HUES48 (cell line): Measurements from ENCODE around the gene JARID2.
A peak's percentile ranks its signal among the peaks of the same experiment; 100 is the strongest.
"Not testable (repeated sequence)": the region's sequence is repeated elsewhere in the genome, so short reads cannot be mapped to it uniquely, and the experiment has no call there.

ENCODE experiments used
- H3K27ac ChIP-seq: one replicate; pipeline ENCODE4 v1.7.0; 2013; ENCODE audit warnings: low read depth, low read length, inconsistent platforms
- H3K27me3 ChIP-seq: 2 replicates; pipeline ENCODE4 v1.6.1; 2013; ENCODE audit warnings: mild to moderate bottlenecking, low read length; ENCODE audit not compliant: control insufficient read depth, insufficient read depth
- H3K36me3 ChIP-seq: 2 replicates; pipeline ENCODE4 v1.6.1; 2013; ENCODE audit warnings: low read length; ENCODE audit not compliant: control insufficient read depth, insufficient read depth
- H3K4me1 ChIP-seq: 2 replicates; pipeline ENCODE4 v1.6.1; 2013; ENCODE audit warnings: mild to moderate bottlenecking, low read length; ENCODE audit not compliant: control insufficient read depth, insufficient read depth
- H3K4me3 ChIP-seq: 2 replicates; pipeline ENCODE4 v1.5.1; 2013; ENCODE audit warnings: mild to moderate bottlenecking, low read depth, low read length
- H3K9ac ChIP-seq: 2 replicates; pipeline ENCODE4 v1.6.1; 2013; ENCODE audit warnings: mild to moderate bottlenecking, low read depth, low read length, moderate library complexity
- H3K9me3 ChIP-seq: 2 replicates; pipeline ENCODE4 v1.6.1; 2013; ENCODE audit warnings: low read length; ENCODE audit not compliant: control insufficient read depth, insufficient read depth

JARID2 gene

GRCh38 chr6:15320693-15321092 is 74.8 kb downstream of the JARID2 start:
- Histone ChIP-seq H3K4me3 (no peak overlapping the region), H3K9ac (no peak overlapping the region), H3K27me3 (no peaks in the 10 kb centered on the region), H3K4me1 (peaks cover 82% of the 10 kb centered on the region), H3K9me3 (no peaks in the 10 kb centered on the region), H3K36me3 (no peaks in the 10 kb centered on the region; the same call in 1 of the 2 replicates), H3K27ac (no peak overlapping the region)

- peaks cover 89% of the 10 kb centered on the region for H3K4me1 ChIP-seq
- H3K4me3 ChIP-seq = no peak overlapping the region
- no peaks in the 10 kb centered on the region; the same call in none of the 2 replicates for H3K36me3 ChIP-seq
- no peaks in the 10 kb centered on the region for H3K9me3 ChIP-seq
- H3K9ac ChIP-seq = no peak overlapping the region
- H3K27ac ChIP-seq = no peak overlapping the region
- no peaks in the 10 kb centered on the region for H3K27me3 ChIP-seq
Observed at GRCh38 chr6:15322184-15322583, 76.3 kb downstream of the JARID2 start.

- Histone ChIP-seq H3K27ac (peak overlapping the region; percentile 47), H3K27me3 (no peaks in the 10 kb centered on the region), H3K36me3 (peaks cover under 1% of the 10 kb centered on the region), H3K4me3 (no peak overlapping the region), H3K9ac (no peak overlapping the region), H3K9me3 (no peaks in the 10 kb centered on the region), H3K4me1 (peaks cover 89% of the 10 kb centered on the region)
Observed at GRCh38 chr6:15322781-15323536, 77.1 kb downstream of the JARID2 start.

DNA sequence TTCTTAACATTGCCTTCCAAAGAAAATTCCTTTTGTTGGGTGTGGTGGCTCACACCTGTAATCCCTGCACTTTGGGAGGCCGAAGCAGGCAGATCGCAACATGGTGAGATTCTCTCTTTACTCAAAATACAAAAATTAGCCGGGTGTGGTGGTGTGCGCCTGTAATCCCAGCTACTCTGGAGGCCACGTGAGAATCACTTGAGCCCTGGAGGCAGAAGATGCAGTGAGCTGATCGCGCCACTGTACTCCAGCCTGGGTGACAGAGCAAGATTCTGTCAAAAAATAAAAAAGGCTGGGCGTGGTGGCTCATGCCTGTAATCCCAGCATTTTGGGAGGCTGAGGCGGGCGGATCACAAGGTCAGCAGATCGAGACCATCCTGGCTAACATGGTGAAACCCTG is 77.7 kb downstream of the JARID2 start:
- not testable (repeated sequence) for H3K36me3 ChIP-seq, H3K9ac ChIP-seq, H3K9me3 ChIP-seq, H3K27me3 ChIP-seq, H3K4me3 ChIP-seq
- Histone ChIP-seq H3K27ac (peak overlapping the region; percentile 43), H3K4me1 (peaks cover 89% of the 10 kb centered on the region)

GRCh38 chr6:15324427-15324985 is 78.6 kb downstream of the JARID2 start:
- Histone ChIP-seq H3K4me3 (no peak overlapping the region), H3K27me3 (no peaks in the 10 kb centered on the region), H3K9me3 (no peaks in the 10 kb centered on the region), H3K9ac (no peak overlapping the region), H3K4me1 (peaks cover 89% of the 10 kb centered on the region), H3K36me3 (peaks cover 9% of the 10 kb centered on the region), H3K27ac (no peak overlapping the region)

GRCh38 chr6:15325540-15325955 is 79.7 kb downstream of the JARID2 start:
- Histone ChIP-seq H3K4me3 (no peak overlapping the region), H3K27ac (peak overlapping the region; percentile 3), H3K27me3 (no peaks in the 10 kb centered on the region), H3K4me1 (peaks cover 89% of the 10 kb centered on the region), H3K9me3 (no peaks in the 10 kb centered on the region), H3K36me3 (peaks cover 9% of the 10 kb centered on the region), H3K9ac (no peak overlapping the region)

- Histone ChIP-seq H3K4me1 (peaks cover 89% of the 10 kb centered on the region), H3K9ac (no peak overlapping the region), H3K27ac (no peak overlapping the region), H3K36me3 (peaks cover 9% of the 10 kb centered on the region), H3K4me3 (no peak overlapping the region), H3K9me3 (no peaks in the 10 kb centered on the region), H3K27me3 (no peaks in the 10 kb centered on the region)
Observed at GRCh38 chr6:15326067-15326614, 80.3 kb downstream of the JARID2 start.

DNA sequence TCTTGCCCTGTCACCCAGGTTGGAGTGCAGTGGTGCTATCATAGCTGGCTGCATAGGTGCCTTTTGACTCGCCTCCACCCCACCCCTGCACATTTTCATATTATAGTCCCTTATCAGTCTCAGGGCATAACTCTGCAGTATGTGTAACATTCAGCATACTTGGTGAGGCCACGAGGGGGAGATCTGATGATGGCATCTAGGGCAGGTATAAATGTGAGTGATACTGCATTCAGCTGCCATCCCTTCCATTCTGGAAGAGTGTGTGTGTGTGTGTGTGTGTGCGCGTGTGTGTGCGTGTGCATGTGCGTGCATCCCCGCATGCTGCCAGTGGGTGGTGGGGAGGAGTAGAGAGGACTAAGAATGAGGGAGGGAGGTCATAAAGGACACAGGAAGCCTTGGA is 81.4 kb downstream of the JARID2 start:
- Histone ChIP-seq H3K9ac (no peak overlapping the region), H3K9me3 (no peaks in the 10 kb centered on the region), H3K36me3 (peaks cover 9% of the 10 kb centered on the region), H3K27ac (no peak overlapping the region), H3K4me1 (peaks cover 80% of the 10 kb centered on the region), H3K4me3 (no peak overlapping the region), H3K27me3 (no peaks in the 10 kb centered on the region)

- H3K27ac ChIP-seq = no peak overlapping the region
- H3K9ac ChIP-seq = no peak overlapping the region
- peaks cover 77% of the 10 kb centered on the region for H3K4me1 ChIP-seq
- H3K9me3 ChIP-seq = no peaks in the 10 kb centered on the region
- H3K36me3 ChIP-seq = peaks cover 15% of the 10 kb centered on the region
- H3K4me3 ChIP-seq = no peak overlapping the region
- no peaks in the 10 kb centered on the region for H3K27me3 ChIP-seq
Observed at GRCh38 chr6:15329197-15329671, 83.4 kb downstream of the JARID2 start.

- Histone ChIP-seq H3K4me3 (no peak overlapping the region), H3K27me3 (no peaks in the 10 kb centered on the region), H3K4me1 (peaks cover 79% of the 10 kb centered on the region), H3K9me3 (no peaks in the 10 kb centered on the region), H3K9ac (no peak overlapping the region), H3K36me3 (peaks cover 15% of the 10 kb centered on the region), H3K27ac (no peak overlapping the region)
Observed at GRCh38 chr6:15330174-15330944, 84.5 kb downstream of the JARID2 start.
